Tibial nerve (tissue), 4 donors: ENCODE measurements around the gene ERMARD. TPM values are rescaled to one million over a fixed set of nuclear protein-coding genes. Genes with fewer than 3 reads are reported as not detected.

Experiments used
- DNase-seq, 2 donors: peaks; one replicate each; pipeline ENCODE4 v3.0.0-alpha.2; 2019; ENCODE audit warnings: low spot score in 2 of 2
- H3K27ac ChIP-seq, 4 donors: fragments of 200-600 bp; sonication (generic) in 3 of 4; one replicate each; pipeline ENCODE4 v1.5.1; 2017 to 2019; ENCODE audit warnings: mild to moderate bottlenecking in 1 of 4
- H3K27me3 ChIP-seq, 2 donors: fragments of 200-600 bp; sonication (generic) in 1 of 2; one replicate each; pipeline versions ENCODE4 v1.5.1 to v1.6.0; 2017 to 2019
- H3K36me3 ChIP-seq, 3 donors: fragments of 200-600 bp; sonication (generic); one replicate each; pipeline ENCODE4 v1.5.1; 2018 to 2019
- H3K4me1 ChIP-seq, 4 donors: fragments of 200-600 bp; sonication (generic) in 3 of 4; one replicate each; pipeline ENCODE4 v1.5.1; 2017 to 2019
- H3K4me3 ChIP-seq, 4 donors: fragments of 200-600 bp; sonication (generic) in 3 of 4; one replicate each; pipeline ENCODE4 v1.5.1; 2017 to 2019; ENCODE audit warnings: mild to moderate bottlenecking in 1 of 4, moderate library complexity in 1 of 4
- H3K9me3 ChIP-seq, 4 donors: fragments of 200-600 bp; sonication (generic) in 3 of 4; one replicate each; pipeline ENCODE4 v1.5.1; 2017 to 2019
- CTCF ChIP-seq, 5 experiments: fragments of 200-600 bp in 3 of 5; fragments of 450-650 bp in 2 of 5; sonication (generic) in 3 of 5; IDR thresholded peaks; one replicate each; pipeline ENCODE4 v1.5.1; 2016 to 2019; ENCODE audit warnings: antibody characterized with exemption in 5 of 5, mild to moderate bottlenecking in 3 of 5, moderate library complexity in 2 of 5
- EP300 ChIP-seq, 2 donors: sonication (generic); formaldehyde crosslinking; IDR thresholded peaks; one replicate each; pipeline ENCODE4 v1.6.1; 2017; ENCODE audit warnings: antibody characterized with exemption in 2 of 2, mild to moderate bottlenecking in 1 of 2
- POLR2A ChIP-seq, 2 donors: fragments of 450-650 bp; IDR thresholded peaks; one replicate each; pipeline ENCODE4 v1.6.1; 2017; ENCODE audit warnings: antibody characterized with exemption in 2 of 2, mild to moderate bottlenecking in 2 of 2, moderate library complexity in 2 of 2
- WGBS, 2 donors: methylation state at CpG; one replicate each; pipeline ENCODE4 v1.1.5; 2018; 5-methylcytosine and 5-hydroxymethylcytosine counted together
- total RNA-seq, 4 donors: library from RNA; depleted of rRNA; stranded (reverse); fragments of >200 nt; gene quantifications; one replicate each; pipeline ENCODE4 v1.1.0, GENCODE V29; 2016

The ERMARD gene
- total RNA-seq: 10 to 100 TPM; 27.4 to 58.3 (median 41.6) TPM

GRCh38 chr6:169751242-169752073, at the start of gene ERMARD, which contains the start of gene DYNLT2:
TSS of gene ERMARD (plus strand) at chr6:169751622. CDS start at chr6:169751658, 36 bp downstream.
TSS of gene DYNLT2 (minus strand) at chr6:169751572. CDS start at chr6:169751458, 114 bp downstream.
- Histone ChIP-seq H3K4me3 (peak within 1 kb of the TSS; percentile 57 to 96 (median 90)), H3K27ac (peak within 1 kb of the TSS; percentile 78 to 99 (median 97)), H3K9me3 (peaks cover 0 to 7% (median 0%) of the 10 kb centered on the region in 4 donors), H3K27me3 (no peaks in the 10 kb centered on the region), H3K4me1 (peaks cover 0 to 32% (median 5%) of the 10 kb centered on the region in 4 donors), H3K36me3 (peaks cover 0 to 6% (median 0%) of the 10 kb centered on the region in 3 donors)
- TF ChIP-seq EP300 (IDR thresholded peaks at IDR 0.05) (peak; percentile 84 to 98), POLR2A (IDR thresholded peaks at IDR 0.05) (peak; percentile 65 to 87), CTCF (IDR thresholded peaks at IDR 0.05) (peak in 3 of 5 experiments; percentile 25 to 81 (median 75))
- DNase-seq: peak; percentile 81 to 88
- WGBS, 2 donors: 0 to 1% methylated on average over 37 to 56 of the region's 90 CpGs

GRCh38 chr6:169701954-169702839, 49.2 kb upstream of the ERMARD start, which contains the start of the genes C6orf120 and WDR27:
TSS of gene C6orf120 (plus strand) at chr6:169702126. CDS start at chr6:169702460, 334 bp downstream.
TSS of gene WDR27 (minus strand) at chr6:169702029. CDS start at chr6:169689005, 13,024 bp downstream.
- H3K9me3 ChIP-seq: no peaks in the 10 kb centered on the region
- peak; percentile 91 to 93 for DNase-seq
- peak within 1 kb of the TSS; percentile 76 to 97 (median 90) for H3K4me3 ChIP-seq
- TF ChIP-seq EP300 (IDR thresholded peaks at IDR 0.05) (peak; percentile 56 to 98), POLR2A (IDR thresholded peaks at IDR 0.05) (peak; percentile 80 to 94), CTCF (IDR thresholded peaks at IDR 0.05) (peak in 2 of 5 experiments; percentile 18 to 44)
- peak within 1 kb of the TSS; percentile 65 to 96 (median 94) for H3K27ac ChIP-seq
- WGBS, 2 donors: 2% methylated on average over 11 of the region's 92 CpGs; no CpG with 5 or more reads in 1 of the 2 donors
- H3K4me1 ChIP-seq: peaks cover 0 to 55% (median 27%) of the 10 kb centered on the region in 4 donors
- H3K27me3 ChIP-seq: no peaks in the 10 kb centered on the region
- peaks cover 0 to 33% (median 0%) of the 10 kb centered on the region in 3 donors for H3K36me3 ChIP-seq

- H3K4me3 ChIP-seq: peak overlapping the region; percentile 76 to 97 (median 90)
- H3K27me3 ChIP-seq: no peaks in the 10 kb centered on the region
- no peak for DNase-seq
- peaks cover 0 to 55% (median 27%) of the 10 kb centered on the region in 4 donors for H3K4me1 ChIP-seq
- H3K9me3 ChIP-seq: no peaks in the 10 kb centered on the region
- TF ChIP-seq POLR2A (IDR thresholded peaks at IDR 0.05) (no peak), CTCF (IDR thresholded peaks at IDR 0.05) (no peak), EP300 (IDR thresholded peaks at IDR 0.05) (no peak)
- 4 to 6% methylated on average over 14 to 20 of the region's 22 CpGs for WGBS, 2 donors
- H3K36me3 ChIP-seq: peaks cover 0 to 32% (median 0%) of the 10 kb centered on the region in 3 donors
- H3K27ac ChIP-seq: peak overlapping the region; percentile 65 to 96 (median 94)
Measured at GRCh38 chr6:169702840-169703246, 48.6 kb upstream of the ERMARD start.

- Histone ChIP-seq H3K4me1 (peaks cover 0 to 30% (median 18%) of the 10 kb centered on the region in 4 donors), H3K36me3 (peaks cover 0 to 56% (median 6%) of the 10 kb centered on the region in 3 donors), H3K27ac (no peak overlapping the region), H3K4me3 (no peak overlapping the region), H3K27me3 (no peaks in the 10 kb centered on the region), H3K9me3 (no peaks in the 10 kb centered on the region)
- DNase-seq: no peak
- TF ChIP-seq EP300 (IDR thresholded peaks at IDR 0.05): no peak
- TF ChIP-seq CTCF (IDR thresholded peaks at IDR 0.05): no peak
- WGBS, 2 donors: 59 to 68% methylated on average over 2 of the region's 2 CpGs
Measured at GRCh38 chr6:169707772-169708171, 43.6 kb upstream of the ERMARD start.
